Psoas muscle (tissue), 8 donors: ENCODE data around the gene GNLY. TPM values are rescaled to one million over a fixed set of nuclear protein-coding genes. Genes with fewer than 3 reads are reported as not detected.

Experiments used
- ATAC-seq, 4 donors: fragments of 200-7000 bp; cut with Tn5 transposase; one replicate each; pipeline ENCODE4 v1.9.1; 2020; ENCODE audit warnings: moderate library complexity in 3 of 4, mild to moderate bottlenecking in 2 of 4
- DNase-seq, 2 donors: peaks; one replicate each; pipeline ENCODE4 v3.0.0-alpha.2; 2020
- H3K27ac ChIP-seq: fragments of 200-600 bp; one replicate; pipeline ENCODE4 v1.8.0; 2022
- H3K27me3 ChIP-seq, 3 donors: fragments of 200-600 bp in 1 of 3; one replicate each; pipeline versions ENCODE4 v1.6.1 to v1.8.0; 2013 to 2022; ENCODE audit warnings: low read length in 2 of 3, mild to moderate bottlenecking in 2 of 3, moderate library complexity in 1 of 3; ENCODE audit not compliant: insufficient read depth in 3 of 3
- H3K36me3 ChIP-seq, 2 donors: fragments of 200-600 bp in 1 of 2; one replicate each; pipeline versions ENCODE4 v1.6.1 to v1.8.0; 2013 to 2022; ENCODE audit warnings: low read depth in 1 of 2, mild to moderate bottlenecking in 1 of 2, moderate library complexity in 1 of 2; ENCODE audit not compliant: insufficient read depth in 1 of 2
- H3K4me1 ChIP-seq: fragments of 200-600 bp; one replicate; pipeline ENCODE4 v1.8.0; 2022
- H3K4me3 ChIP-seq: fragments of 200-600 bp; one replicate; pipeline ENCODE4 v1.8.0; 2022; ENCODE audit warnings: mild to moderate bottlenecking
- H3K9me3 ChIP-seq: fragments of 200-600 bp; one replicate; pipeline ENCODE4 v1.8.0; 2022
- CTCF ChIP-seq: fragments of 200-600 bp; IDR thresholded peaks from one replicate; pipeline ENCODE4 v1.8.0; 2022; ENCODE audit warnings: antibody characterized with exemption
- whole genome bisulfite sequencing, 3 donors: extraction: QIAGEN DNeasy Blood & Tissue Kit; methylation state at CpG; one replicate each; pipeline versions ENCODE4 v1.1.6 to v1.1.7; 2013; 5-methylcytosine and 5-hydroxymethylcytosine counted together
- intact Hi-C, 2 donors: fragments of 100-400 bp; cut with DNase I; formaldehyde crosslinking; loops; one replicate each; pipeline versions ENCODE4 v1.11.0 to v1.14.2; 2022
- polyA plus RNA-seq, 3 donors: library from polyadenylated mRNA; stranded (reverse); fragments of 200-250 nt; gene quantifications; one replicate each; pipeline ENCODE4 v1.2.3, GENCODE V29; 2013
- total RNA-seq, 4 donors: library from RNA; stranded (reverse); fragmentation: NEBNext Ultra II Directional in 2 of 4; extraction: Animal tissue kit (Norgen Biotek cat#: 25700) in 2 of 4; gene quantifications; one replicate each; pipeline versions ENCODE4 v1.2.1 to v1.2.4, GENCODE V29; 2021 to 2023
- donor health status: healthy with polysubstance abuse.
- donor health status: DM: no; HTN: no; CAD: no; lungs with moderate emphysema.
- donor health status: Bipolar disorder and iron deficiency.
- donor health status: healthy.
- donor health status: DM: yes; HTN: yes; CAD: no.
- donor health status: DM: no; HTN: no; CAD: no.
- donor health status: DM: no; HTN: no; CAD: no.
- donor health status: DM: yes; HTN: yes; CAD: no.

The GNLY gene
- total and polyA plus RNA-seq, 7 donors, result 0.58 to 31.6 (median 8.2) TPM

GRCh38 chr2:85716346-85716914 is 22.3 kb downstream of the GNLY start:
- peak in 1 of 2 donors; percentile 26 for DNase-seq
- 77 to 86% (median 77%) methylated on average over 12 to 13 of the region's 13 CpGs for WGBS, 3 donors
- Histone ChIP-seq H3K4me3 (no peak overlapping the region), H3K4me1 (peaks cover 36% of the 10 kb centered on the region), H3K27me3 (no peaks in the 10 kb centered on the region), H3K9me3 (no peaks in the 10 kb centered on the region), H3K36me3 (no peaks in the 10 kb centered on the region), H3K27ac (no peak overlapping the region)
- intact Hi-C loops, result no loop called here
- TF ChIP-seq CTCF, result no peak
- ATAC-seq, result no peak

- WGBS, 3 donors, result 76 to 83% (median 80%) methylated on average over 15 of the region's 15 CpGs
- Histone ChIP-seq H3K4me3 (no peak overlapping the region), H3K9me3 (no peaks in the 10 kb centered on the region), H3K27me3 (no peaks in the 10 kb centered on the region), H3K27ac (no peak overlapping the region), H3K36me3 (no peaks in the 10 kb centered on the region), H3K4me1 (peaks cover 32% of the 10 kb centered on the region)
- DNase-seq (peak in 1 of 2 donors; percentile 22), ATAC-seq (no peak)
- intact Hi-C loops, result no loop called here
- TF ChIP-seq CTCF, result no peak
Measured at GRCh38 chr2:85717308-85718008, 23.3 kb downstream of the GNLY start.

- Histone ChIP-seq H3K27me3 (no peaks in the 10 kb centered on the region), H3K4me3 (no peak overlapping the region), H3K4me1 (peaks cover 27% of the 10 kb centered on the region), H3K9me3 (no peaks in the 10 kb centered on the region), H3K27ac (no peak overlapping the region), H3K36me3 (no peaks in the 10 kb centered on the region)
- no peak for ATAC-seq
- WGBS, 3 donors, result 82 to 89% (median 85%) methylated on average over 7 of the region's 7 CpGs
- no peak for TF ChIP-seq CTCF
- intact Hi-C loops, result no loop called here
- DNase-seq, result no peak
Measured at GRCh38 chr2:85718009-85718391, 23.8 kb downstream of the GNLY start.

GRCh38 chr2:85718885-85719492 is 24.8 kb downstream of the GNLY start:
- intact Hi-C loops, result no loop called here
- WGBS, 3 donors, result 75 to 83% (median 77%) methylated on average over 10 of the region's 10 CpGs
- ATAC-seq (peak; percentile 12 to 53 (median 37)), DNase-seq (peak in 1 of 2 donors; percentile 42)
- no peaks in the 10 kb centered on the region for H3K36me3 ChIP-seq
- H3K4me1 ChIP-seq, result peaks cover 17% of the 10 kb centered on the region
- no peak overlapping the region for H3K27ac ChIP-seq
- no peak for TF ChIP-seq CTCF
- H3K9me3 ChIP-seq, result no peaks in the 10 kb centered on the region
- H3K4me3 ChIP-seq, result no peak overlapping the region
- no peaks in the 10 kb centered on the region for H3K27me3 ChIP-seq
